ENCODE data around the gene EXD3.

The EXD3 gene

GRCh38 chr9:137396634-137397367, 26.2 kb downstream of the EXD3 start:
- peaks cover 6% of the 10 kb centered on the region for H3K36me3 ChIP-seq
- H3K9me3 ChIP-seq: no peaks in the 10 kb centered on the region
- TF ChIP-seq CTCF (IDR thresholded peaks at IDR 0.05): no peak
- H3K27ac ChIP-seq: no peak overlapping the region
- no peaks in the 10 kb centered on the region for H3K4me1 ChIP-seq (ENCODE audit: control insufficient read depth in 1 of 2, insufficient read depth in 1 of 2, low read depth in 1 of 2, low read length in 1 of 2)
- no peaks in the 10 kb centered on the region for H3K27me3 ChIP-seq
- H3K4me3 ChIP-seq (ENCODE audit: low read depth in 1 of 2, low read length in 1 of 2): no peak overlapping the region

GRCh38 chr9:137396227-137396626, 26.7 kb downstream of the EXD3 start:
- Histone ChIP-seq H3K9me3 (no peaks in the 10 kb centered on the region), H3K4me3 (ENCODE audit: low read depth in 1 of 2, low read length in 1 of 2) (no peak overlapping the region), H3K27me3 (no peaks in the 10 kb centered on the region), H3K27ac (no peak overlapping the region), H3K4me1 (ENCODE audit: control insufficient read depth in 1 of 2, insufficient read depth in 1 of 2, low read depth in 1 of 2, low read length in 1 of 2) (no peaks in the 10 kb centered on the region), H3K36me3 (peaks cover 6% of the 10 kb centered on the region)
- TF ChIP-seq CTCF (IDR thresholded peaks at IDR 0.05): no peak

DNA sequence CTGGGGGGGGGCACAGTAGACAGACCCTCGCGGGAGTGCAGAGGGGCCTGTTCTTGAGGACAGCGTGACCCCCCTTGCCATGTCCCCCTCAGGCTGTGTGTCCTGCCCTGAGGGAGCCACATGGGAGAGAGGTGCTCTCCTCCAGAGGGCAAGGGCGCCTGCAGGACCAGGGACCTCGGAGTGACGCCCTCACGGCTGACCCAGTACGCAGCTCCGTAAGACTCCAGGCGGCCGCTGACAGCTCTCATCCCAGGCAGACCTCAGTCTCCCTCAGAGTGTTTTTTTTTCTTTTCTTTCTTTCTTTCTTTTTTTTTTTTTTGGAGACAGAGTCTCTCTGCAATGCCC, 27.3 kb downstream of the EXD3 start:
- TF ChIP-seq CTCF (IDR thresholded peaks at IDR 0.05): no peak
- H3K4me1 ChIP-seq (ENCODE audit: control insufficient read depth in 1 of 2, insufficient read depth in 1 of 2, low read depth in 1 of 2, low read length in 1 of 2): no peaks in the 10 kb centered on the region
- no peaks in the 10 kb centered on the region for H3K9me3 ChIP-seq
- peaks cover 6% of the 10 kb centered on the region for H3K36me3 ChIP-seq
- no peaks in the 10 kb centered on the region for H3K27me3 ChIP-seq
- no peak overlapping the region for H3K4me3 ChIP-seq (ENCODE audit: low read depth in 1 of 2, low read length in 1 of 2)
- no peak overlapping the region for H3K27ac ChIP-seq

DNA sequence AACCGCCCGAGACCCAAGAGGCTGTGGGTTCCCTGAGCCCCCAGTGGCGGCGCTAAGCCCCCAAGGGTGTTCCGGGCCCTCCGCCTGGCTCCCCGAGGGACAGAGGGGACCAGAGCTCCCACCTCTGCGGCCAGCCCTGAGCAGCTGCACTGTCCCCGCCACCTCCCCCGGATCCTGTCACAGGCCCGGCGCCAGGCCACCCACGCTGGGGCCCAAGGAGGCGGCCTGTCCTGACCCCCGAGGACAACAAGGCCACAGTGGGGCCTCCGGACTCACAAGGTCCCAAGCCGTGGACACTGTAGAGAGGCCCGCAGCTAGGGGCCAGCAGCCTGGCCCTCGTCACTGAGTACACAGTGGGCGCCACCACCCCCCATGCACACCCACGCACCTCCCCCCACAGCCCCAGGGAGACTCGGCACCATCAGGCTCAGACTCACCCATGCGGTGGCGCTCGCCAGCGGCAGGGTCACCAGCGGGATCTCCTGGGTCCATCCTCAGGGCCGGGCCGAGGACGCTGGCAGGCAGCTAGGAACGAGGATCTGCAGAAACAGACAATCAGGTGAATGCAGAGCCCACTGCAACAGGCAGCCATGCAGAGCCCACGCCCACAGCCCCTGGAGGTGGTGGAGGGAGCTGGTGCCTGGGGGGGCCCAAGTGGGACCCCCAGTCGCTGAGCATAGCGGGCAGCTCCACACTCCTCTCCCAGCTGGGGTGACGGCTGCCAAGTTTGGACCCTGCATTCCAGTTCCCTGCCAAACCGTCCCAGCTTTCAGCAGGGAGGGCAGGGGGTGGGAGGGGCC, 27.9 kb downstream of the EXD3 start:
- H3K36me3 ChIP-seq: peaks cover 6% of the 10 kb centered on the region
- H3K27me3 ChIP-seq: no peaks in the 10 kb centered on the region
- H3K9me3 ChIP-seq: no peaks in the 10 kb centered on the region
- H3K4me3 ChIP-seq (ENCODE audit: low read depth in 1 of 2, low read length in 1 of 2): no peak overlapping the region
- no peak for TF ChIP-seq CTCF (IDR thresholded peaks at IDR 0.05)
- no peaks in the 10 kb centered on the region for H3K4me1 ChIP-seq (ENCODE audit: control insufficient read depth in 1 of 2, insufficient read depth in 1 of 2, low read depth in 1 of 2, low read length in 1 of 2)
- H3K27ac ChIP-seq: no peak overlapping the region

DNA sequence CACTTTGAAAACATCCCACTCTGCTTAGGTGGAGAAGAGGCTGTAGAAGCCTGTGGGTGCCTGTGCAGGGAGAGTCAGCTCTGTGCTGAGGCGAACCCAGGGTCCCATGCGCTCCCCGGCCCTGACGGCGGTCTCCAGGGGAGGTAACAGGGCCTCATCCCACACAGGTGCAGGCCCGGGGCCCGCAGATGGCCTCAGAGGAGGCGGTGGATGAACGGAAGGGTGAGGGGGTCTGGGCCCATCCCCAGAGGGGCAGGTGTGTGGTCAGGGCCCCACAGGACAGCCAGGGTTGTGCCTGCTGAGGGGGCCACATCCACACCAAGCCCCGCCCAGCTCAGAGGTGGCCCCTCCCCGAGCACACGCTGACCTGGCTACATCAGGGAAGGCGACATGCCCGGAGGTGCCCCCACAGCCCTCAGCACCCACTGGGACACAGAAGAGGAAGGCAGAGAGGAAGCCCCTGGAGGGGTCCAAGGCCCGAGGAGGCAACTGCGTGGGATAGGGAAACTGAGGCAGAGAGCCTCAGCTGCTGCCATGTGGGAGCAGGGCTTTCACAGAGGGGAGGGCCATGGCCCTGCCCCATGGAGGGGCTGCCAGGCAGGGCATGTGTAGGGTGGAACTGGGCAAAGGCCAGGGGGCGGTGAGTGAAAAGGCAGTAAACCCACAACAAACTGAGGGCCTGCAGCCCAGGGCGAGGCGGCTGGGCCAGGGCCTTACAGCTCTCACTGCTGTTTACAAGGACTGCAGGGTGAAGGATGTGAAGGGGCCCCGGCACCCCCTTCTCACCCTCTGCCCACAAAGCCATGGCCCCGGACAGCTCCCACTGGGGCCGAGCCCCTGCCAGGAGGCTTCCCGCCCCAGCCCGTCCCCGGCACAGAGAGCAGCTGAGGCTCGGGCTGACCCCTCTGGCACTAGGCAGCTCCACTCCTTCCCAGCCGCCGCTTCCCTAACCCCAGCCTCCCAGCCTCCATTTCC, 29.5 kb downstream of the EXD3 start:
- no peaks in the 10 kb centered on the region for H3K4me1 ChIP-seq (ENCODE audit: control insufficient read depth in 1 of 2, insufficient read depth in 1 of 2, low read depth in 1 of 2, low read length in 1 of 2)
- peaks cover 6% of the 10 kb centered on the region for H3K36me3 ChIP-seq
- TF ChIP-seq CTCF (IDR thresholded peaks at IDR 0.05): no peak
- H3K4me3 ChIP-seq (ENCODE audit: low read depth in 1 of 2, low read length in 1 of 2): no peak overlapping the region
- no peaks in the 10 kb centered on the region for H3K9me3 ChIP-seq
- no peaks in the 10 kb centered on the region for H3K27me3 ChIP-seq
- no peak overlapping the region for H3K27ac ChIP-seq

All from neutrophil (primary cell).